GM13977 (cell line): Measurements from ENCODE around the gene NDRG3.
"Not testable (repeated sequence)": the region's sequence is repeated elsewhere in the genome, so short reads cannot be mapped to it uniquely, and the experiment has no call there.

ENCODE experiments used
- DNase-seq: peaks from one replicate; pipeline ENCODE4 v3.0.0; 2012; ENCODE audit warnings: low spot score
- CTCF ChIP-seq: IDR thresholded peaks from 2 replicates; pipeline ENCODE4 v1.5.1; 2012; ENCODE audit warnings: mild to moderate bottlenecking, control low read depth; ENCODE audit not compliant: insufficient read depth; ENCODE audit errors: extremely low read depth, missing control alignments
- in situ Hi-C: fragments of 300-500 bp; cut with MboI; formaldehyde crosslinking; loops from one replicate; pipeline ENCODE4 v1.12.0; 2022; ENCODE audit warnings: low sequenced_read_pairs, low pct_unique_long_range_greater_than_20kb, mixed read lengths, inconsistent platforms; ENCODE audit not compliant: unreplicated experiment

The NDRG3 gene

GRCh38 chr20:36720510-36720909 is 25.4 kb downstream of the NDRG3 start:
- no peak for DNase-seq
- in situ Hi-C loops: no loop called here
- no peak for TF ChIP-seq CTCF

- in situ Hi-C loops: no loop called here
- no peak for DNase-seq
- TF ChIP-seq CTCF: peak; percentile 38
Observed at GRCh38 chr20:36717657-36718056, 28.2 kb downstream of the NDRG3 start.

GRCh38 chr20:36717021-36717420 is 28.9 kb downstream of the NDRG3 start:
- DNase-seq: no peak
- no peak for TF ChIP-seq CTCF
- in situ Hi-C loops: no loop called here

- in situ Hi-C loops: no loop called here
- no peak for TF ChIP-seq CTCF
- DNase-seq: no peak
Observed at GRCh38 chr20:36712775-36713174, 33.1 kb downstream of the NDRG3 start.

- no peak for TF ChIP-seq CTCF
Observed at GRCh38 chr20:36709126-36709525, 36.8 kb downstream of the NDRG3 start.

GRCh38 chr20:36703530-36703929 is 42.4 kb downstream of the NDRG3 start:
- no peak for TF ChIP-seq CTCF
- in situ Hi-C loops: no loop called here
- DNase-seq: no peak

More at GRCh38 chr20:36709126-36709525, 36.8 kb downstream of the NDRG3 start:
- DNase-seq: no peak
- in situ Hi-C loops: no loop called here

GRCh38 chr20:36700438-36700837 is 45.5 kb downstream of the NDRG3 start:
- DNase-seq: no peak
- in situ Hi-C loops: no loop called here
- TF ChIP-seq CTCF: no peak

- in situ Hi-C loops, DNase-seq: not testable (repeated sequence)
Observed at GRCh38 chr20:36695467-36695866, 50.4 kb downstream of the NDRG3 start.
